C1 segment of cervical spinal cord (tissue), 14 donors: Measurements from ENCODE around the gene CHMP1A.
A peak's percentile ranks its signal among the peaks of the same experiment; 100 is the strongest.
"Not testable (repeated sequence)": the region's sequence is repeated elsewhere in the genome, so short reads cannot be mapped to it uniquely, and the experiment has no call there.

Experiments used
- DNase-seq, 14 donors: peaks; one replicate each; lab custom pipeline; 2025; lab: John Stamatoyannopoulos, UW

Gene CHMP1A

GRCh38 chr16:89691986-89692569 is 34.6 kb upstream of the CHMP1A start:
- DNase-seq: no peak

GRCh38 chr16:89691231-89691985 is 33.9 kb upstream of the CHMP1A start:
- DNase-seq: no peak

- DNase-seq: no peak
Measured at GRCh38 chr16:89690392-89690901, 32.9 kb upstream of the CHMP1A start.

- not testable (repeated sequence) for DNase-seq
Measured at GRCh38 chr16:89689621-89690020, 32.1 kb upstream of the CHMP1A start.

GRCh38 chr16:89689142-89689541 is 31.6 kb upstream of the CHMP1A start:
- DNase-seq: no peak

- no peak for DNase-seq
Measured at GRCh38 chr16:89688395-89688794, 30.9 kb upstream of the CHMP1A start.

- DNase-seq: no peak
Measured at GRCh38 chr16:89687092-89687940, 29.8 kb upstream of the CHMP1A start.

- DNase-seq: peak; percentile 37 to 95 (median 85)
Measured at GRCh38 chr16:89686520-89687091, 29.1 kb upstream of the CHMP1A start, which contains the start of gene CDK10. TSS of gene CDK10 (plus strand) at chr16:89686689. CDS start at chr16:89686711, 22 bp downstream.

GRCh38 chr16:89685916-89686315 is 28.4 kb upstream of the CHMP1A start:
- no peak for DNase-seq

GRCh38 chr16:89678258-89678657 is 20.8 kb upstream of the CHMP1A start:
- DNase-seq: no peak

- no peak for DNase-seq
Measured at GRCh38 chr16:89672177-89672941, 14.9 kb upstream of the CHMP1A start.

- DNase-seq: not testable (repeated sequence)
Measured at GRCh38 chr16:89671565-89671964, 14.1 kb upstream of the CHMP1A start.

GRCh38 chr16:89670496-89671431 is 13.3 kb upstream of the CHMP1A start:
- no peak for DNase-seq

- no peak for DNase-seq
Measured at GRCh38 chr16:89669755-89670154, 12.2 kb upstream of the CHMP1A start.

GRCh38 chr16:89668790-89669158 is 11.3 kb upstream of the CHMP1A start:
- no peak for DNase-seq

- DNase-seq: no peak
Measured at GRCh38 chr16:89667633-89668032, 10.1 kb upstream of the CHMP1A start.

- not testable (repeated sequence) for DNase-seq
Measured at GRCh38 chr16:89667000-89667399, 9.5 kb upstream of the CHMP1A start.

GRCh38 chr16:89664238-89664637 is 6.7 kb upstream of the CHMP1A start:
- not testable (repeated sequence) for DNase-seq

- DNase-seq: no peak
Measured at GRCh38 chr16:89661215-89661614, 3.7 kb upstream of the CHMP1A start.

GRCh38 chr16:89660146-89660545 is 2.6 kb upstream of the CHMP1A start:
- no peak for DNase-seq
